RWPE1 (cell line): ENCODE measurements around the gene ARID1B.

Experiments used
- CTCF ChIA-PET: fragments of 350-600 bp; sonication (Branson Sonifier 250); formaldehyde crosslinking; extraction: SDS; loops from one replicate; lab custom pipeline; 2021; lab: Yijun Ruan, JAX
- POLR2A ChIA-PET: fragments of 400-600 bp; formaldehyde crosslinking; extraction: SDS; loops from one replicate; lab custom pipeline; 2020; ENCODE audit warnings: antibody characterized with exemption; ENCODE audit not compliant: low non-redundant PET; lab: Yijun Ruan, JAX
- DNase-seq: peaks from one replicate; pipeline ENCODE4 v3.0.0; 2012; ENCODE audit warnings: low spot score
- H3K27ac ChIP-seq: fragments of 450-650 bp; 2 replicates; pipeline ENCODE4 v1.5.1; 2017
- TF ChIP-seq, protein P1 (sequence below): fragments of 450-650 bp; conservative IDR thresholded peaks from 2 replicates; pipeline ENCODE4 v1.5.1; 2017; ENCODE audit warnings: low read depth, mild to moderate bottlenecking

Gene ARID1B

DNA sequence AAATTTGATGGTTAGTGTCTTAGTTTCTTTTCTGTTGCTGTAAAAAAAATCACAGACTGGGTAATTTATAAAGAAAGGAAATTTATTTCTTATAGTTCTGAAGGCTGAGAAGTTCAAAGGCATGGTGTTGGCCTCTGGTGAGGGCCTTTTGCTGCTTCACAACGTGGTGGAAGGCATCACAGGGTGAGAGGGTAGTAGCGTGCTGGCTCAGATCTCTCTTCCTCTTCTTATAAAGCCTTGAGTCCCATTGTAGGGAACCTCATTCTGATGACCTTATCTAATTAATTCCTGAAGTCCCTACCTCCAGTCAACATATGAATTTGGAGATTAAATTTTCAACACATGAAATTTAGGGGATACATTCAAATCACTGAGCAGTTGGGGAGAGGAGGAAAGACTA lies 62.0 kb downstream of the ARID1B start:
- ChIA-PET CTCF (no interaction called here), POLR2A (no interaction called here)
- no peak for DNase-seq
- TF ChIP-seq, protein P1, sequence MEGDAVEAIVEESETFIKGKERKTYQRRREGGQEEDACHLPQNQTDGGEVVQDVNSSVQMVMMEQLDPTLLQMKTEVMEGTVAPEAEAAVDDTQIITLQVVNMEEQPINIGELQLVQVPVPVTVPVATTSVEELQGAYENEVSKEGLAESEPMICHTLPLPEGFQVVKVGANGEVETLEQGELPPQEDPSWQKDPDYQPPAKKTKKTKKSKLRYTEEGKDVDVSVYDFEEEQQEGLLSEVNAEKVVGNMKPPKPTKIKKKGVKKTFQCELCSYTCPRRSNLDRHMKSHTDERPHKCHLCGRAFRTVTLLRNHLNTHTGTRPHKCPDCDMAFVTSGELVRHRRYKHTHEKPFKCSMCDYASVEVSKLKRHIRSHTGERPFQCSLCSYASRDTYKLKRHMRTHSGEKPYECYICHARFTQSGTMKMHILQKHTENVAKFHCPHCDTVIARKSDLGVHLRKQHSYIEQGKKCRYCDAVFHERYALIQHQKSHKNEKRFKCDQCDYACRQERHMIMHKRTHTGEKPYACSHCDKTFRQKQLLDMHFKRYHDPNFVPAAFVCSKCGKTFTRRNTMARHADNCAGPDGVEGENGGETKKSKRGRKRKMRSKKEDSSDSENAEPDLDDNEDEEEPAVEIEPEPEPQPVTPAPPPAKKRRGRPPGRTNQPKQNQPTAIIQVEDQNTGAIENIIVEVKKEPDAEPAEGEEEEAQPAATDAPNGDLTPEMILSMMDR: no peak
- no peak overlapping the region for H3K27ac ChIP-seq

DNA sequence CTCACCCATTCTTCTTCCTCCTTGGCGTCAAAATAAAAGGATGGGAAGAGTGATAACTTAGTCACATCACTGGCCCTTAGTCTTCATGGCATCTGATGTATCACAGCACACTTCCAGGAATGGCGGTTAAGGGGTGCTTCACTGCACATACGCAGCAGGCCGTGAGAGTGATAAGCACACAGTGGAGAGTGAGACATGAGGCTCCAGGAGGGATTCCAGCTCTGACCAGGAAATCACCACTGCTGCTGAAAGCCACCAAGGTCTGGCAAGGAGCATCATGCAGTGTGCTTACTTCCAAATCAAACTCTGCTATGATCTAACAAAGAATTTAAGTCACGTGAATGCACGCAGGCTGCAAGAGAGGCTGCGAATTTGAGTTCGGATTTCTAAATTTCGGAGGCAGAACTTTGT lies 62.4 kb downstream of the ARID1B start:
- CTCF ChIA-PET: interaction anchor here (0.6 kb wide), 1 partner anchor 10 kb away, joined by 3 read pairs; no protein-coding TSS in a partner anchor
- POLR2A ChIA-PET: no interaction called here
- H3K27ac ChIP-seq: no peak overlapping the region
- DNase-seq: no peak
- TF ChIP-seq, protein P1: no peak

DNA sequence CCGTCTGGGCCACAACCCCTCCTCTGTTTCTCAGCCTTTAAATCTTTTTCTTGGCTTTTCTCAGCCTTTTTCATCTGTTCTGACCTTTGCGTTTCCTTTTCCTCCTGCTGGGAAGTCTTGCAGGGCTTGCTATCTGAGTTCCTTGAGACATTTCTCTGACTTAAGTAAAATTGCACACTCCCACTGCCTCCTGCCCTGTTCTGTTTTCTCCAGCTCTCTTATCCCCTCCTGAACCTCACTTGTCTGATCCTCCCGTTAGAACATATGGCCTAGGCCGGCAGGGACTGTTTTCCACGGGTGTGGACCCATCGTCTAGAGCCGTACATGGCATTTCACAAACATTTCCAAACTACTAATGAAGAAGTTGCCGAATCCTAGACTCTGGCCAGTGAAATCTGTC lies 63.0 kb downstream of the ARID1B start:
- POLR2A ChIA-PET: no interaction called here
- DNase-seq: no peak
- TF ChIP-seq, protein P1: no peak
- no peak overlapping the region for H3K27ac ChIP-seq
- CTCF ChIA-PET: interaction anchor here (0.6 kb wide), 1 partner anchor 10 kb away, joined by 3 read pairs; no protein-coding TSS in a partner anchor

DNA sequence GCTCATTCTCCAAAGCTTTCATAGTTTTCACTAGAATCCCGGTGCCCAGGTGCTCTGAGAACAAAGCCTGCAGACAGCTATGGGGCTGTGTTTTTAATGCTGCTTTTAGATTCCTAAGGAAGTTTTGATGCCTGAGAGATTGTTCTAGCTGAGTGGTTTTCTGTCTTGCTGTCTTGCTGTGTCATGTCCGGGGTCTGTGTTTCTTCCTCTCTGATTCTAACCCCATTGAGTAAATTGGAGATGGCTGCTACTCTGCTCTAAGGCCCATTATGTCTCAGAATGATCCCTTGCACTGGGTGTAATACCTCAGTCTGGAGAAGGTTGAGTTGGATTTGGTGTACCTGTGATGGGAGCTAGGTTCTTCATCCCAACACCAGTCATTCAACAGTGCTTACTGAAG lies 63.4 kb downstream of the ARID1B start:
- ChIA-PET CTCF (no interaction called here), POLR2A (no interaction called here)
- H3K27ac ChIP-seq: no peak overlapping the region
- TF ChIP-seq, protein P1: no peak
- no peak for DNase-seq

DNA sequence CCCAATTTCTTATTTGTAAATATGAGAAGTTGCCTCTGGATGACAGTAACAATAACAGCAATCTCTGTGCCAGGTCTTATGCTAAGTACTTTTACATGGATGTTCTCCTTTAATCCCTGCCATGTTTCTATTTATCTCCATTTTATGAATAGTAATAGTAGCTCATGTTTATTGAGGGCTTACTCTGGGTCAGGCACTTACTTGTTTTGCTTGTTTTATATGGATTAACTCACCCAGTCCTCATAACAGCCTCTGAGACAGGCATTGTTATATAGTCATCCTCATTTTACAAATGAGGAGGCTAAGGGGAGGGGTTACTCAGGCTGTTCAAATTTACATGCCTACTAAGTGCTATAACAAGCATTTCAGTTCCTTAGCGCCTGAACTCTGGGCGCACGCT lies 64.3 kb downstream of the ARID1B start:
- no peak for DNase-seq
- POLR2A ChIA-PET: no interaction called here
- TF ChIP-seq, protein P1: no peak
- CTCF ChIA-PET: interaction anchor here (0.6 kb wide), 1 partner anchor 155 kb away, joined by 5 read pairs; no protein-coding TSS in a partner anchor
- H3K27ac ChIP-seq: no peak overlapping the region

DNA sequence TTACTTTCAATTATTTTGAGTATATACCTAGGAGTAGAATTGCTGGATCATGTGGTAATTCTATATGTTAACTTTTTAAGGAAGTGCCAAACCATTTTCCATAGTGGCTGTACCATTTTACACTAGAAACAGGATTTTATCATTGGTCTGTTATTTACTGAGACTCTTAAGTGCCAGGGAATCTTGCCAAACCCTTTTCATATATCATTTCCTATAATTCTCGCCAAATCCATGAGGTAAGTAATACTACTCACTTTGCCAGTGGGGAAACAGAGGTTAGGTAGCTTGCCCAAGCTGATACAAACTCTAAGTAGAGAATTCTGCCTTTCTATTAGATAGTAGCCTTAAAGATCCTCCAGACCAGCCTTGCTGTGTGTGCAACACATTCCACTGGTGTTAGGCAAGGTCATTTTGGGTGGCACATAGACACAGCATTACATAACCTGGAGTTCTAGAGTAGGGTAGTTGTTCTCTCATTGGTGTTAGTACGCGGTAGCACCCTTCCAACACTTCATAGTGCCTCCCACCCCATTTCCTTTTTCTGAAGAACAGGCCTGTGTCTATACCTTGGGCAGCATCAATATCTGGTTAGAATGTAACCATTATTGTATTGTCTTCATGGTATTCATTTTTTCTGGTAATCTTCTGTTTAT lies 65.5 kb downstream of the ARID1B start:
- TF ChIP-seq, protein P1: no peak
- ChIA-PET CTCF (no interaction called here), POLR2A (no interaction called here)
- no peak overlapping the region for H3K27ac ChIP-seq
- no peak for DNase-seq
